Renal cortex interstitium (tissue), 11 donors: Measurements from ENCODE around the gene SBF2. TPM values are rescaled to one million over a fixed set of nuclear protein-coding genes. Genes with fewer than 3 reads are reported as not detected.

ENCODE experiments used
- DNase-seq, 11 donors: peaks; one replicate each; pipeline ENCODE4 v3.0.0-alpha.2; 2013; ENCODE audit warnings: low read depth in 9 of 11, low spot score in 4 of 11; ENCODE audit errors: extremely low read depth in 1 of 11
- polyA plus RNA-seq, 3 donors: library from polyadenylated mRNA; unstranded; fragments of 120-200 nt; gene quantifications; one replicate each; pipeline ENCODE4 v1.2.1, GENCODE V29; 2013; ENCODE audit not compliant: insufficient read length in 3 of 3

The SBF2 gene
- polyA plus RNA-seq, 3 donors = 47.0 to 58.3 (median 52.3) TPM

DNA sequence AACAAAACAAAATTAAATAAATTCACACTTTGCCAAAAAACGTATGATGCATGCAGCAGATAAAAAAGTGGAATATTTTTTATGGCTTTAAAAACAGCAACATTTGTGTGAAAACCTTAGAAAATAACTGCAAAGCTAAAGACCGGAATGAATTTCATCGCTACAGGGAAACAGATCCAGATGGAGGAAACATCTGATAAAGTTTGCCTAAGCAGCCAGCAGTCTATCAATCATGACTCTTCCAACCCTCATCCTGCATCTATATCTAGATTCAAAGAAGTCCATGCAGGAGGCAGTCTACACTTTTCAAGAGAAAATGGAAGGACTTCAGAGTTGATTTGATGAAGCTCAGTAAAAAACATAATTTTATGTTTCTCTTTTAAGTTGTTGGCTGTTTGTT, 503.3 kb downstream of the SBF2 start:
- DNase-seq = no peak

DNA sequence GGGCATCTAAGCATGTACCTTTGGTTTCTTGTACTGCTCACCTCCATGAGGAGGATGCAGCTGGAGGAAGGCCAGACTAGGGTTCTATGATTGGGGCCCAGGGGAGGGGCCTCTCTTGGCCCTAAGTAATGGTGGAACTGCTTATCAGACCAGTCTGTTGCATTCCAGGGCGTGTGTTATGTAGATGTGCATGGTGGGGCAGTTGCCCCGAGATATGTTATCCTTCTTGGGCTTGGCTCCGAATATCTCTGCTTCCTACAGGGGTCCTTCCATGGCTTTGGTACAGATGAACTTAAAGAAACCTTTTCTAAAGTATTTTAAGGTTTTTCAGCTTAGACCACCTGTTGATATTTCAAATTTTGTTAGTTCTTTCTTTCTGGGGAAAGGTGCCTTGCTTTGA, 504.1 kb downstream of the SBF2 start:
- DNase-seq = no peak

DNA sequence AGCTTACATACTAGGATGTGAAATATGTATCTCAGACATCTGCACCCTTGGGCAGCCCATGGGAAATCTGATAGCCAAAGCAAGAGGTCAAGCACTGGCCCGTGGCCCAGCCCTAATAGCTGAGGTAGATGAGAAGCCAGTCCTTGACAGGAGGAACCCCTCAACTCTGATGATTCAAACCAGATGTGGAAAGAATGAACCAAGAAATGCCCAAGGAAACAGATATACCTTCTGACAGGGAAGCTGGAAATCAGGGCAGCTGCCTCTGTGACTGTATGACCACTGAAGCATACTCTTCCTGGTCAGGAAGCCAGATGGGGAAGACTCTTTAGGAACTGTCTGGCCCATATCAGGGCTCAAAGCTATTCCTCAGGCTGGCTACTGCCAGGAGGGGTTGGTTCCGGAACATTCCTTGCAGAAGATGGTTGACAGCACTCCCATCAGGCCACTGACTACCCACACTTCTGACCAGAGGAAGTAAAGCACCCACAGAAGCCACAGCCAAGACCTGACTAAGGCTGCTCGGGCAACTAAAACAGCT, 506.0 kb downstream of the SBF2 start:
- DNase-seq = no peak

GRCh38 chr11:9787260-9787659, 506.8 kb downstream of the SBF2 start:
- DNase-seq = no peak

DNA sequence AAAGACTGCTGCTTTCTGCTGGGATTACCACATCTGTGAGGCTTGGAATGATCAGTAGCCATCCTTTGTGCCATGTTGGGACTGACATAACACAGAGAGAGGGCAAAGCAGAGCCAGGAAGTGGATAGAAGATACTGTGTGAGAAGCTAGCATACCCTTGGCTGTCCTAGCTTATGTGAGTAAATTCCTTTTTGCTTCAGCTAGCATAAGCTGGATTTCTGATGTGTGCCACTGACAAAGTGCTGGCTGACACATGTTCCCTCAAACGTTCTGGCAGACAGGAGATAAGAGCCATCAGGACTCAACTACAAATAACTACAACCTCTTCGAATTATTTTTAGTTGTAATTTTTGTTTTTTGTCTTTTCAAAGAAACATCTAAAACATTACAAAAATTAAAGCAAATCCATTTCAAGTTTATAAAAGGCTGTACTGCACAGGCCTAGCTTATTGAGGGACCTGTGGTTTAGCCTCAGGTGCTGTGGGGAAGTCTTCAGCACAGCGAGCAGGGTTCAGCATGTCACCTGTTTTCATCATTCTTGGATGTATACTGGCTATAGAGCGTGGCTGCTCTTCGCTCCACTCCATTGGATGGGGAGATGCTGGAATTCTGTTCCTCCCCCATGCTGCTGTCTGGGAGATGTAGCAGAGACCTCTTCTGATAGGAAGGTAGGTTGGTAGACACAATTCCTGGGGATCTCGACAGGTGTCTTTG, 509.3 kb downstream of the SBF2 start:
- no peak for DNase-seq

GRCh38 chr11:9783986-9784385, 510.0 kb downstream of the SBF2 start:
- no peak for DNase-seq

DNA sequence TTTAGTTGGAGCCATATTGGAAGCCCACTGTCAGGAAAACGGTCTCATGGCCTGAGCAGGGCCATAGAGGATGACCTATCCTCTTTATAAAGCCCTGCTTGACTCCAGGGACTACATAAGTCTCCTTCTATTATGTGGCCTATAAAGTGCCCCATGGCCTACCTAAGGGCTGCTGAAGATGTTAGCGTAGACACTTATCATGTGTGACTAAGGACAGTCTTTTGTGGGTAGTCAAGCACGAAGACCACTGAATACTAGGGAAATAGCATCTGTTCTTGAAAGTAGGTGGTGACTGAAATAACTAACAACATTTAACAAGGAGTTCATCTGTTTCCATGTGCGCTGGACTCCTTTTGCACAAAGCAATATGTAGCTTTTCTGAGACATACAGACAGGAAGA, 513.1 kb downstream of the SBF2 start:
- DNase-seq = no peak

GRCh38 chr11:9777525-9777924, 516.5 kb downstream of the SBF2 start:
- DNase-seq = no peak

- DNase-seq = no peak
Measured at GRCh38 chr11:9777066-9777465, 517.0 kb downstream of the SBF2 start.

- no peak for DNase-seq
Measured at GRCh38 chr11:9776203-9776602, 517.8 kb downstream of the SBF2 start.

DNA sequence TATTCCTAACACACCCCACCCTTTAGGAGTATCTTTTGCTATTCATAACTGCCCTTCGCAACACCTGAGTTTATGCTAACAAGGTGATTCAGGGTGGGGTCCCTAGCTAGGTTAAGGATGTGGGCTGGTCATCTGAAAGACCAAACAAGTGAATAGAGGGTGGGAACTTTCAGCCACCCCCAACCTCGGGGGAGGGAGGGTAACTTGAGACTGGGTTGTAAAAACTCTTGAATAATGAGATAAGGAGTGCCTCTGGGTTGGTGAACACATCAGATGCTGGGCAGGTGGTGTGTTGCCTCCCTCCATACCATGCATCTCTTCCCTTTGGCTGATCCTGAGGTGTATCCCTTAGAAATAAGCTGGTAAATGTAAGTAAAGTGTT, 518.6 kb downstream of the SBF2 start:
- DNase-seq = no peak

DNA sequence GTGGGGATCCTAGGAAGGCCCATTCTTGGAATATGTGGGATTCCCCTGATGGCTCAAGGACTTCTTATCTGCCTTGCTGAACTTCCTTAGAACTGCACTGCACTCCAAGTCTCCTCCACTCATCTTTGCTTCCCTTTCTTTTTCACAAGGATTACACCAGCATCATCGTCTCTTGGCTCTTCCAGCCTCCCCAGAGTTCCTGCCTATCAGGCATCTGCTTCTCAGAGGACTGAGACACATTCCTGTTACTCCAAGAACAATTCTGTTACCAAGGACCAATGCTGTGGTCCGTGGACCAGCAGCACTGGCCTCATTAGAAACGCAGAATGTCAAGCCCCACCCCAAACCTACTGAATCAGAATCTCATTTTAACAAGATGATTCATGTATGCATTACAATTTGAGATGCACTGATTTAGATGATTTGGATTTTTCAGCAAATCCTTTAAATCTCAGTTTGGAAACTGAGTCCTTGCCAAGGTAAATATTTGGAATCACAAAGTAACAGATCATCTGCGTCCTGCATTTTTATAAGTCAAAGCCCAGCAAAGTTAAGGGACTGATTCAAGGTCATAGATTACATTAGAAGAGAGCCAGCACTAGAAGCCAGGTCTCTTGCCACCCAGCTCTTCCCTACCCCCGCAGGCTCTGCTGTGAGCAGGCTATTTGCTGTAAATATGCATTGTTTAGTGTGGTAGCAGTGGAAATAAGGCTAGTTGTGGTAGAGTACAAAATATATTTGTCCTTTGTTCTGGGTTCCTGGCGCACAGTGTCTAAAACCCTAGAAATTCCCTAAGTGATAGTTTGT, 519.2 kb downstream of the SBF2 start:
- DNase-seq = no peak

- no peak for DNase-seq
Measured at GRCh38 chr11:9774109-9774508, 519.9 kb downstream of the SBF2 start.

GRCh38 chr11:9773524-9773923, 520.5 kb downstream of the SBF2 start:
- no peak for DNase-seq

GRCh38 chr11:9772218-9772617, 521.8 kb downstream of the SBF2 start:
- no peak for DNase-seq

DNA sequence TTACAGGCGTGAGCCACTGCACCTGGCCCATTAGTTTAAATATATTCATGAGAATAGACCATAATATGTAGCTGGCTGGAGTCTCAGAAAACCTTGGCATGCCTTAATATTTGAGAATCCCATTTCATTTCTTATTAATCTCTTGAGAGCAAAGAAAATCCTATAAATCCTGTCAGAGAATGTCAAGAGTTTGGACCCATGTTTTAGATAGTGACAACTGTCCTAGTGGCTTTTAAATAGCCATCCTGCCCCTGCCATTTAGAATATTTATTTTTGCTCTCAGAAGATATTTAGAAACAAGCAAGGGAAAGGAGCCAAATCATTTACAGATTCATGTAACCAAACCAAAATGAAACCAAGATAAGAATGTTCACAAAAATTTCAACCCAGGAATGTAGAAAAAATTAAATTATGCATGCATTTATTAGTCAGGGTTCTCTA, 522.9 kb downstream of the SBF2 start:
- DNase-seq = no peak

GRCh38 chr11:9769621-9770020, 524.4 kb downstream of the SBF2 start:
- DNase-seq = no peak

DNA sequence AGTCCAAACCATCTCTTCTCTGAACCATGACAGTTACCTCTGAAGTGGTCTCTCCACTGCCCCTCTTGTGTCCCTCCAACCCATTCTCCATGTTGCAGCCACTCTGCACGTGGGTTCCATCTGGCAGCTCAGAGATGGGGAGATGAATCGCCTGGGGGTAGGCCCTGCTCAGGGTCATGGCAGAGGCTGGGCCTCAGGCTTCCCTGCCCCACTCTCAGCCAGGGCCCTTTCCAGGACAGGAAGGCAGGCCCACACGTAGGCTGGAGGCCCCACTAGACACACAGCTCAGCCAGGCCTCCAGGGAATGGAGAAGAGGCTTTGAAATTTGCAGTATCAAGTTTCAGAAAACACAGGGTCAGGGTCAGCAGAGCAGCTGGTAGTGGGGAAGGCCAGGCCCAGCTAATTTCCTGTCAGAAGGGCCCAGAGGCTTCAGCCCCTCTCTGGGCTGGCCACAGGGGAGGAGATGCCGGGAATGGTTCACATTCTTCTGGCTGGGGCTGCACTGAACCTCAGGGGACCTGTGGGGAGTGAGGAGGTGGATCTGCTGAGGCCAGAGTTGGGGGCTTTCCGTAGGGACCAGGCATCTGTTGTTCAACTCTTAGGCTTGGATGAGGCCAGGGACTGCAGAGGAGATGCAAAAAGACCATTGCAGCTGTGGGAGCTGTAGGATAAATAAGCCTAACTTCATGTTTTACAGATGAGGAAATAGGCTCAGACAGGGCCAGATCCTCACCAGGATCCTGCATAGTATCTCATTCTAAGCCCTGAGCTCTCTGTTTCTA, 528.5 kb downstream of the SBF2 start:
- peak in 10 of 11 donors; percentile 44 to 84 (median 72) for DNase-seq

DNA sequence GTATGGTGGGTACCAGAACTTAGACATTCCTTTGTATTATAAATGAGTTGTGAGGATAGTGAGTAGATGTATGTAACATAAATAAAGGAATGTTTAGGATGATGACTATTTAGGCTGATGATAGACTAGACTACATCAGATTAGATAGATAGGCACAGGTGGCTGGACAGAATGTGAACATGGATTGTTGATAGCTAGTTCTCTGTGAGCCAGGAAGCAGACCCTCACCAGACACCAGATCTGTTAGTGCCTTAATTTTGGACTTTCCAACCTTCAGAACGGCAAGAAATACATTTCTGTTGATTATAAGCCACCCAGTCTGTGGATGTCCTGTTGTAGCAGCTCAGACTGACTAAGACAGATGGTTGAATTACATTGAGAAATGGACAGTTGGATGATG, 530.7 kb downstream of the SBF2 start:
- DNase-seq = no peak

DNA sequence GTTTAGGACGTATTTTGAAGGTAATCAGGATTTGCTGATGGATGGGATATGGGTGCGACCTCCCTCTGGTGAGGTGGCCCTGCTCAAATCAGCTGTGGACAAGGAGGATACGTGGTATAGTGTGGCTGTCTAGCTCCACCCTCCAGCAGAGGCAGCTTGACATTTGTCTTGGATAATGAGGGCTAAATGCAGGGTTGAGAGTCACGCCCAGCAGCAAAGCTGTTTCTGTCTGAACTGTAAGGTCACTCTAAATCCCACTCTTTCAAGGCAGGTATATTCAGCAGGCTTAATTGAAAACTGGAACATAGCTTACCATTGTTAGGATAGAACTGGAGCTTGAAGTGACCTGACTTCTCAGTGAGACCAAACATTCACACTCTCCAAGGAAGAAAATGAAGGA, 531.5 kb downstream of the SBF2 start:
- DNase-seq = no peak
